ENCODE data around the gene CAPN8.

The CAPN8 gene

GRCh38 chr1:223621312-223621734 lies 44.2 kb downstream of the CAPN8 start:
- peaks cover 0 to 8% (median 6%) of the 10 kb centered on the region in 4 experiments for H3K4me1 ChIP-seq (ENCODE audit: control extremely low read depth in 1 of 4, control insufficient read depth in 4 of 4, insufficient read depth in 4 of 4, low read length in 3 of 4)
- H3K4me3 ChIP-seq (ENCODE audit: control insufficient read depth in 1 of 7, extremely low read depth in 1 of 7, insufficient read depth in 4 of 7, low read depth in 2 of 7, low read length in 6 of 7), result no peak overlapping the region
- WGBS (ENCODE audit: insufficient coverage), result 92% methylated on average over 8 of the region's 10 CpGs
- peak in 2 of 3 donors; percentile 23 to 31 for DNase-seq
- ChIA-PET POLR2A (no interaction called here), CTCF (no interaction called here)
- H3K27me3 ChIP-seq (replicated peaks in 2 of 5; ENCODE audit: control insufficient read depth in 4 of 5, insufficient read depth in 5 of 5, low read length in 4 of 5), result no peaks in the 10 kb centered on the region
- no peaks in the 10 kb centered on the region for H3K9me3 ChIP-seq (ENCODE audit: control extremely low read depth in 1 of 5, control insufficient read depth in 4 of 5, insufficient read depth in 2 of 5, low read depth in 1 of 5, low read length in 4 of 5)
- no peaks in the 10 kb centered on the region for H3K36me3 ChIP-seq (ENCODE audit: control insufficient read depth in 4 of 4, insufficient read depth in 4 of 4, low read length in 3 of 4)
- H3K27ac ChIP-seq (ENCODE audit: insufficient read depth in 1 of 2, low read depth in 1 of 2, low read length in 2 of 2, poor library complexity in 1 of 2, severe bottlenecking in 2 of 2), result no peak overlapping the region

GRCh38 chr1:223620297-223620897 lies 45.1 kb downstream of the CAPN8 start:
- ChIA-PET CTCF (interaction anchor here (1.2 kb wide), 1 partner anchor 7 kb away, joined by 3 read pairs; no protein-coding TSS in a partner anchor), POLR2A (no interaction called here)
- H3K36me3 ChIP-seq (ENCODE audit: control insufficient read depth in 4 of 4, insufficient read depth in 4 of 4, low read length in 3 of 4), result no peaks in the 10 kb centered on the region
- no peak overlapping the region for H3K4me3 ChIP-seq (ENCODE audit: control insufficient read depth in 1 of 7, extremely low read depth in 1 of 7, insufficient read depth in 4 of 7, low read depth in 2 of 7, low read length in 6 of 7)
- H3K27ac ChIP-seq (ENCODE audit: insufficient read depth in 1 of 2, low read depth in 1 of 2, low read length in 2 of 2, poor library complexity in 1 of 2, severe bottlenecking in 2 of 2), result no peak overlapping the region
- no peak for DNase-seq
- H3K9me3 ChIP-seq (ENCODE audit: control extremely low read depth in 1 of 5, control insufficient read depth in 4 of 5, insufficient read depth in 2 of 5, low read depth in 1 of 5, low read length in 4 of 5), result no peaks in the 10 kb centered on the region
- 94% methylated on average over 7 of the region's 9 CpGs for WGBS (ENCODE audit: insufficient coverage)
- peaks cover 0 to 8% (median 6%) of the 10 kb centered on the region in 4 experiments for H3K4me1 ChIP-seq (ENCODE audit: control extremely low read depth in 1 of 4, control insufficient read depth in 4 of 4, insufficient read depth in 4 of 4, low read length in 3 of 4)
- no peaks in the 10 kb centered on the region for H3K27me3 ChIP-seq (replicated peaks in 2 of 5; ENCODE audit: control insufficient read depth in 4 of 5, insufficient read depth in 5 of 5, low read length in 4 of 5)

GRCh38 chr1:223618680-223619079 lies 46.8 kb downstream of the CAPN8 start:
- WGBS (ENCODE audit: insufficient coverage), result 90% methylated on average over 3 of the region's 5 CpGs
- Histone ChIP-seq H3K4me3 (ENCODE audit: control insufficient read depth in 1 of 7, extremely low read depth in 1 of 7, insufficient read depth in 4 of 7, low read depth in 2 of 7, low read length in 6 of 7) (no peak overlapping the region), H3K27me3 (replicated peaks in 2 of 5; ENCODE audit: control insufficient read depth in 4 of 5, insufficient read depth in 5 of 5, low read length in 4 of 5) (no peaks in the 10 kb centered on the region), H3K9me3 (ENCODE audit: control extremely low read depth in 1 of 5, control insufficient read depth in 4 of 5, insufficient read depth in 2 of 5, low read depth in 1 of 5, low read length in 4 of 5) (no peaks in the 10 kb centered on the region), H3K27ac (ENCODE audit: insufficient read depth in 1 of 2, low read depth in 1 of 2, low read length in 2 of 2, poor library complexity in 1 of 2, severe bottlenecking in 2 of 2) (no peak overlapping the region), H3K4me1 (ENCODE audit: control extremely low read depth in 1 of 4, control insufficient read depth in 4 of 4, insufficient read depth in 4 of 4, low read length in 3 of 4) (peaks cover 0 to 8% (median 6%) of the 10 kb centered on the region in 4 experiments), H3K36me3 (ENCODE audit: control insufficient read depth in 4 of 4, insufficient read depth in 4 of 4, low read length in 3 of 4) (no peaks in the 10 kb centered on the region)
- DNase-seq, result no peak
- POLR2A ChIA-PET, result no interaction called here
- CTCF ChIA-PET, result interaction anchor here (0.9 to 1.4 kb wide), 4 partner anchors 9 to 87 kb away, joined by 3 to 5 read pairs (median 4); no protein-coding TSS in a partner anchor

GRCh38 chr1:223617323-223618070 lies 48.0 kb downstream of the CAPN8 start:
- WGBS (ENCODE audit: insufficient coverage), result 10% methylated on average over 1 of the region's 4 CpGs
- Histone ChIP-seq H3K27me3 (replicated peaks in 2 of 5; ENCODE audit: control insufficient read depth in 4 of 5, insufficient read depth in 5 of 5, low read length in 4 of 5) (no peaks in the 10 kb centered on the region), H3K36me3 (ENCODE audit: control insufficient read depth in 4 of 4, insufficient read depth in 4 of 4, low read length in 3 of 4) (no peaks in the 10 kb centered on the region), H3K4me1 (ENCODE audit: control extremely low read depth in 1 of 4, control insufficient read depth in 4 of 4, insufficient read depth in 4 of 4, low read length in 3 of 4) (peaks cover 0 to 8% (median 6%) of the 10 kb centered on the region in 4 experiments), H3K9me3 (ENCODE audit: control extremely low read depth in 1 of 5, control insufficient read depth in 4 of 5, insufficient read depth in 2 of 5, low read depth in 1 of 5, low read length in 4 of 5) (no peaks in the 10 kb centered on the region), H3K4me3 (ENCODE audit: control insufficient read depth in 1 of 7, extremely low read depth in 1 of 7, insufficient read depth in 4 of 7, low read depth in 2 of 7, low read length in 6 of 7) (no peak overlapping the region), H3K27ac (ENCODE audit: insufficient read depth in 1 of 2, low read depth in 1 of 2, low read length in 2 of 2, poor library complexity in 1 of 2, severe bottlenecking in 2 of 2) (no peak overlapping the region)
- DNase-seq, result no peak
- ChIA-PET CTCF (interaction anchor here (0.8 to 2.3 kb wide), 3 partner anchors 10 to 60 kb away, joined by 3 to 12 read pairs (median 4); no protein-coding TSS in a partner anchor), POLR2A (no interaction called here)

- Histone ChIP-seq H3K4me1 (ENCODE audit: control extremely low read depth in 1 of 4, control insufficient read depth in 4 of 4, insufficient read depth in 4 of 4, low read length in 3 of 4) (peaks cover 0 to 16% (median 13%) of the 10 kb centered on the region in 4 experiments), H3K27me3 (replicated peaks in 2 of 5; ENCODE audit: control insufficient read depth in 4 of 5, insufficient read depth in 5 of 5, low read length in 4 of 5) (no peaks in the 10 kb centered on the region), H3K4me3 (ENCODE audit: control insufficient read depth in 1 of 7, extremely low read depth in 1 of 7, insufficient read depth in 4 of 7, low read depth in 2 of 7, low read length in 6 of 7) (no peak overlapping the region), H3K36me3 (ENCODE audit: control insufficient read depth in 4 of 4, insufficient read depth in 4 of 4, low read length in 3 of 4) (no peaks in the 10 kb centered on the region), H3K27ac (ENCODE audit: insufficient read depth in 1 of 2, low read depth in 1 of 2, low read length in 2 of 2, poor library complexity in 1 of 2, severe bottlenecking in 2 of 2) (no peak overlapping the region), H3K9me3 (ENCODE audit: control extremely low read depth in 1 of 5, control insufficient read depth in 4 of 5, insufficient read depth in 2 of 5, low read depth in 1 of 5, low read length in 4 of 5) (no peaks in the 10 kb centered on the region)
- ChIA-PET POLR2A (no interaction called here), CTCF (interaction anchor here (1.9 to 2.3 kb wide), 2 partner anchors 13 to 59 kb away, joined by 4 to 12 read pairs; no protein-coding TSS in a partner anchor)
- WGBS (ENCODE audit: insufficient coverage), result 92% methylated on average over 3 of the region's 4 CpGs
- DNase-seq, result no peak
Observed at GRCh38 chr1:223616586-223616985, 48.9 kb downstream of the CAPN8 start.

GRCh38 chr1:223611936-223612335 lies 53.6 kb downstream of the CAPN8 start:
- Histone ChIP-seq H3K27me3 (replicated peaks in 2 of 5; ENCODE audit: control insufficient read depth in 4 of 5, insufficient read depth in 5 of 5, low read length in 4 of 5) (no peaks in the 10 kb centered on the region), H3K9me3 (ENCODE audit: control extremely low read depth in 1 of 5, control insufficient read depth in 4 of 5, insufficient read depth in 2 of 5, low read depth in 1 of 5, low read length in 4 of 5) (no peaks in the 10 kb centered on the region), H3K27ac (ENCODE audit: insufficient read depth in 1 of 2, low read depth in 1 of 2, low read length in 2 of 2, poor library complexity in 1 of 2, severe bottlenecking in 2 of 2) (no peak overlapping the region), H3K4me3 (ENCODE audit: control insufficient read depth in 1 of 7, extremely low read depth in 1 of 7, insufficient read depth in 4 of 7, low read depth in 2 of 7, low read length in 6 of 7) (no peak overlapping the region), H3K4me1 (ENCODE audit: control extremely low read depth in 1 of 4, control insufficient read depth in 4 of 4, insufficient read depth in 4 of 4, low read length in 3 of 4) (peaks cover 0 to 12% (median 8%) of the 10 kb centered on the region in 4 experiments), H3K36me3 (ENCODE audit: control insufficient read depth in 4 of 4, insufficient read depth in 4 of 4, low read length in 3 of 4) (no peaks in the 10 kb centered on the region)
- 0% methylated on average over 1 of the region's 1 CpG for WGBS (ENCODE audit: insufficient coverage)
- peak; percentile 87 to 95 (median 91) for DNase-seq
- POLR2A ChIA-PET, result interaction anchor here (0.6 to 0.8 kb wide), 2 partner anchors 14 to 823 kb away, joined by 3 to 4 read pairs; partner anchors contain the start of gene WDR26
- CTCF ChIA-PET, result interaction anchor here (1.0 to 5.4 kb wide), 7 partner anchors 11 to 137 kb away, joined by 3 to 65 read pairs (median 17); no protein-coding TSS in a partner anchor

GRCh38 chr1:223609977-223610376 lies 55.5 kb downstream of the CAPN8 start:
- no peaks in the 10 kb centered on the region for H3K9me3 ChIP-seq (ENCODE audit: control extremely low read depth in 1 of 5, control insufficient read depth in 4 of 5, insufficient read depth in 2 of 5, low read depth in 1 of 5, low read length in 4 of 5)
- CTCF ChIA-PET, result interaction anchor here (1.4 to 5.4 kb wide), 7 partner anchors 9 to 78 kb away, joined by 4 to 65 read pairs (median 17); no protein-coding TSS in a partner anchor
- no peak overlapping the region for H3K4me3 ChIP-seq (ENCODE audit: control insufficient read depth in 1 of 7, extremely low read depth in 1 of 7, insufficient read depth in 4 of 7, low read depth in 2 of 7, low read length in 6 of 7)
- POLR2A ChIA-PET, result no interaction called here
- no CpG with 5 or more reads among the region's 4 CpGs for WGBS (ENCODE audit: insufficient coverage)
- no peaks in the 10 kb centered on the region for H3K36me3 ChIP-seq (ENCODE audit: control insufficient read depth in 4 of 4, insufficient read depth in 4 of 4, low read length in 3 of 4)
- H3K27me3 ChIP-seq (replicated peaks in 2 of 5; ENCODE audit: control insufficient read depth in 4 of 5, insufficient read depth in 5 of 5, low read length in 4 of 5), result no peaks in the 10 kb centered on the region
- peaks cover 0 to 12% (median 8%) of the 10 kb centered on the region in 4 experiments for H3K4me1 ChIP-seq (ENCODE audit: control extremely low read depth in 1 of 4, control insufficient read depth in 4 of 4, insufficient read depth in 4 of 4, low read length in 3 of 4)
- no peak for DNase-seq
- no peak overlapping the region for H3K27ac ChIP-seq (ENCODE audit: insufficient read depth in 1 of 2, low read depth in 1 of 2, low read length in 2 of 2, poor library complexity in 1 of 2, severe bottlenecking in 2 of 2)

Measured in common myeloid progenitor, CD34-positive (primary cell).